ENCODE results near the gene ANXA2.
"Not testable (repeated sequence)": the region's sequence is repeated elsewhere in the genome, so short reads cannot be mapped to it uniquely, and the experiment has no call there.

ANXA2 gene

DNA sequence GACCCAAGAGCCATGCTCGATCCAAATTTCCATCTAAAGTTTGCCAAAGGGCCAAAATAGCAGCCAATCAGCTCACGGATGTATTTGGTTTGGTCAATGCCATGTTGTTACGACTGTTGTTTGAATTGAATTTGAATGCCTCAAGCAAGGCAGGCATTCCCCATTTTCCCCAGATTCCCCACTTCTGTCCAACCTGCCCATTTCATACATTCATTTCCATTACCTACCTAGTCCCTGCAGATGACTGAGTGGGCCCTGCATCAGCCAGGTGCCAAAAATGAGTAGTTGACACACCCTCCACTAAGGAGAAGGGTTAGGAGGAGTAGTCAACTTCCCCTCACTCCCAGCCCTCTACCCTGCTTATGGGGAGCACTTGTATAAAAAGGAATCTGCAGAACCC lies 51.7 kb downstream of the ANXA2 start:
- H3K4me1 ChIP-seq (ENCODE audit: control insufficient read depth in 1 of 2, insufficient read depth in 2 of 2, low read length in 2 of 2): no peaks in the 10 kb centered on the region
- no peaks in the 10 kb centered on the region for H3K27me3 ChIP-seq (ENCODE audit: control insufficient read depth in 1 of 2, insufficient read depth in 2 of 2, low read length in 2 of 2)
- peaks cover 38 to 57% of the 10 kb centered on the region in 2 donors for H3K36me3 ChIP-seq (ENCODE audit: control insufficient read depth in 1 of 2, insufficient read depth in 2 of 2, low read length in 2 of 2)
- no peak overlapping the region for H3K27ac ChIP-seq (ENCODE audit: low read depth, low read length)
- no peak overlapping the region for H3K4me3 ChIP-seq (ENCODE audit: low read depth in 1 of 2, low read length in 2 of 2)
- H3K9ac ChIP-seq (ENCODE audit: low read depth in 1 of 2, low read length in 2 of 2): no peak overlapping the region
- H3K9me3 ChIP-seq (ENCODE audit: control insufficient read depth in 1 of 2, low read length in 2 of 2): no peaks in the 10 kb centered on the region

DNA sequence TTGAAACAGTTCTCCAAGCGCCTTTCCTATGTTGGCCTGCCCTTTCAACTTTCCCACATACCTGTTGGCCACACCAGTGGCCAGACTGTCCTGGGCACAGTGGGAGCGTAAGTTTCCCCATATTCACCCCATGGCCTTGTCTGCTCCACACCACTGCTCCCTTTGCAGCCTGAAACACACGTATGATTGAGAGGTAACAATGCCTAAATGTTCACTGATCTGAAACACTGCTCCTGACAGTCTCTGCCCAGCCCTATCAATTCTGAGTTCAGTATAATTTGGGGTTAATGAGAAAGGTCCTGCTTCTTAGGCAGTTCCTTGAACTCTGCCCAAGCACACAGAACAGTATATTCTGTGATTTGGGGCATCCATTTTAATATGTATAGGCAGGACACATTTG lies 52.2 kb downstream of the ANXA2 start:
- no peaks in the 10 kb centered on the region for H3K9me3 ChIP-seq (ENCODE audit: control insufficient read depth in 1 of 2, low read length in 2 of 2)
- H3K27me3 ChIP-seq (ENCODE audit: control insufficient read depth in 1 of 2, insufficient read depth in 2 of 2, low read length in 2 of 2): no peaks in the 10 kb centered on the region
- no peak overlapping the region for H3K9ac ChIP-seq (ENCODE audit: low read depth in 1 of 2, low read length in 2 of 2)
- no peaks in the 10 kb centered on the region for H3K4me1 ChIP-seq (ENCODE audit: control insufficient read depth in 1 of 2, insufficient read depth in 2 of 2, low read length in 2 of 2)
- no peak overlapping the region for H3K27ac ChIP-seq (ENCODE audit: low read depth, low read length)
- H3K36me3 ChIP-seq (ENCODE audit: control insufficient read depth in 1 of 2, insufficient read depth in 2 of 2, low read length in 2 of 2): peaks cover 33 to 52% of the 10 kb centered on the region in 2 donors
- no peak overlapping the region for H3K4me3 ChIP-seq (ENCODE audit: low read depth in 1 of 2, low read length in 2 of 2)

DNA sequence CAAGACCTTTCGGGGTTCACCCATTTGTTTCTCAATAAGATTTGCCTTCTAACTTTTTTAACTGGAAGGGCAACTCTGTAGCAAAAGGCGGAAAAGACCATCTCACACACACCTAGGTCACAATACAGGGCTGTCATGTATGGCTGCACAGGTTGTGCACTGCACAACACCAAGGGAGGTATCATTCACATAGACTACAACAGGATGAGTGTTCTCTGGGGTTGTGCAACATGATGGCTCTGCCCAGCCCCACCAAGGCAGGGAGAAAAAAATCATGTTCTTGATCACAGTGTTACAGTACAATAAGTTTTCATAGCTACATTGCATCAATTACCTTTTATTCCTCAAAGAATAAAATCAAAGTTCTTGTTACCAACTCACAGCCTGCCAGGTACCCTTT lies 52.8 kb downstream of the ANXA2 start:
- Histone ChIP-seq H3K27ac (ENCODE audit: low read depth, low read length) (no peak overlapping the region), H3K4me1 (ENCODE audit: control insufficient read depth in 1 of 2, insufficient read depth in 2 of 2, low read length in 2 of 2) (no peaks in the 10 kb centered on the region), H3K27me3 (ENCODE audit: control insufficient read depth in 1 of 2, insufficient read depth in 2 of 2, low read length in 2 of 2) (no peaks in the 10 kb centered on the region), H3K36me3 (ENCODE audit: control insufficient read depth in 1 of 2, insufficient read depth in 2 of 2, low read length in 2 of 2) (peaks cover 28 to 46% of the 10 kb centered on the region in 2 donors), H3K4me3 (ENCODE audit: low read depth in 1 of 2, low read length in 2 of 2) (no peak overlapping the region), H3K9me3 (ENCODE audit: control insufficient read depth in 1 of 2, low read length in 2 of 2) (no peaks in the 10 kb centered on the region), H3K9ac (ENCODE audit: low read depth in 1 of 2, low read length in 2 of 2) (no peak overlapping the region)

DNA sequence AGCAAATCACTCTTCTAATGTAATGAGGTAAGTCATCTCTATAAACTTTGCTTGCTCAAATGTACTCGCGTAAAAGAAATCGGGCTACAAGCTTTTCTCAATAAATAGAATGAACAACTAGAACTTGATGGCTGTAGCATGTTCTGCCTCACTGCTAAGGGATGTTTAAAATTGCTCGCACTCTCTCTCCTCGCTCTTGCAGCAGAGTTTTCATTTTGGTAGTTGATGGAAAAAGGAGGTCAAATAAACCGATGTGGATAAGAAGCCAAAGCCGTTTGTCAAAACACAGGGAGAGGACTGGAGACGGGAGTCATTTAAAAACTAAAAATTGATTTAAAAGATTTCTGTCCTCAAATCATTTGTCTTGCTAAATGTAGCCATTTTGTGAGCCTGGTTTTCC lies 53.3 kb downstream of the ANXA2 start:
- H3K9me3 ChIP-seq (ENCODE audit: control insufficient read depth in 1 of 2, low read length in 2 of 2): no peaks in the 10 kb centered on the region
- no peak overlapping the region for H3K4me3 ChIP-seq (ENCODE audit: low read depth in 1 of 2, low read length in 2 of 2)
- no peaks in the 10 kb centered on the region for H3K4me1 ChIP-seq (ENCODE audit: control insufficient read depth in 1 of 2, insufficient read depth in 2 of 2, low read length in 2 of 2)
- H3K27ac ChIP-seq (ENCODE audit: low read depth, low read length): no peak overlapping the region
- no peak overlapping the region for H3K9ac ChIP-seq (ENCODE audit: low read depth in 1 of 2, low read length in 2 of 2)
- no peaks in the 10 kb centered on the region for H3K27me3 ChIP-seq (ENCODE audit: control insufficient read depth in 1 of 2, insufficient read depth in 2 of 2, low read length in 2 of 2)
- peaks cover 28 to 46% of the 10 kb centered on the region in 2 donors for H3K36me3 ChIP-seq (ENCODE audit: control insufficient read depth in 1 of 2, insufficient read depth in 2 of 2, low read length in 2 of 2)

DNA sequence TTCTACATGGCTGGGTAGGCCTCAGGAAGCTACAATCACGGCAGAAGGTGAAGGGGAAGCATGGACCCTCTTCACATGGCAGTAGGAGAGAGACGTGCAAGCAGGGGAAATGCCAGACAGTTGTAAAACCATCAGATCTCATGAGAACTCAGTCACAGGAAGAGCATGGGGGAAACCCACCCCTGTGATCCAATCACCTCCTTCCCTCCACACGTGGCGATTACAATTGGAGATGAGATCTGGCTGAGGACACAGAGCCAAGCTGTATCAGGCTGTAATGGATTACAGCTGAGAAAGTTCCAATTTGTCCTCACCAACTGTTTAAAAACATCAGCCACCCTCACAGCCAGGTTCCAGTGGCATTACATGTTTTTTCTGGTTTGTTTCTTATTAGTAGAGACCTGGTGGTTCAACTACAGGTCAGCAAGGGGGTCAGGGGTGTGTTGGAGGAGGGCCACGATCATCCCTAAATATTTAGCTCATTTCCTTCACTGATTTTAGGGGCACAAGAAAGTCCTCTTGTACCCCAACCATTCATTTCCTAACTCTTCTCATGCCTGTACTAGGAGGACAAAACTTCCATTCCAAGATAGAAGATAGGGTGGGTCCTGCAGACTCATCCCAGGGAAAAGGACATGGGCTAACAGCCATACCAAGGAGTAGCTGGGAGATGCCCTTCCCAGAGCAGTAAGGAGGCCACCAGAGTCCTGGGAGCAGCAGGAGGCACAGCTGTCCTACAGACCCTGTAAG lies 54.4 kb downstream of the ANXA2 start:
- Histone ChIP-seq H3K36me3 (ENCODE audit: control insufficient read depth in 1 of 2, insufficient read depth in 2 of 2, low read length in 2 of 2) (peaks cover 28 to 35% of the 10 kb centered on the region in 2 donors), H3K4me3 (ENCODE audit: low read depth in 1 of 2, low read length in 2 of 2) (no peak overlapping the region), H3K27me3 (ENCODE audit: control insufficient read depth in 1 of 2, insufficient read depth in 2 of 2, low read length in 2 of 2) (no peaks in the 10 kb centered on the region), H3K4me1 (ENCODE audit: control insufficient read depth in 1 of 2, insufficient read depth in 2 of 2, low read length in 2 of 2) (no peaks in the 10 kb centered on the region), H3K27ac (ENCODE audit: low read depth, low read length) (no peak overlapping the region), H3K9ac (ENCODE audit: low read depth in 1 of 2, low read length in 2 of 2) (no peak overlapping the region), H3K9me3 (ENCODE audit: control insufficient read depth in 1 of 2, low read length in 2 of 2) (no peaks in the 10 kb centered on the region)

DNA sequence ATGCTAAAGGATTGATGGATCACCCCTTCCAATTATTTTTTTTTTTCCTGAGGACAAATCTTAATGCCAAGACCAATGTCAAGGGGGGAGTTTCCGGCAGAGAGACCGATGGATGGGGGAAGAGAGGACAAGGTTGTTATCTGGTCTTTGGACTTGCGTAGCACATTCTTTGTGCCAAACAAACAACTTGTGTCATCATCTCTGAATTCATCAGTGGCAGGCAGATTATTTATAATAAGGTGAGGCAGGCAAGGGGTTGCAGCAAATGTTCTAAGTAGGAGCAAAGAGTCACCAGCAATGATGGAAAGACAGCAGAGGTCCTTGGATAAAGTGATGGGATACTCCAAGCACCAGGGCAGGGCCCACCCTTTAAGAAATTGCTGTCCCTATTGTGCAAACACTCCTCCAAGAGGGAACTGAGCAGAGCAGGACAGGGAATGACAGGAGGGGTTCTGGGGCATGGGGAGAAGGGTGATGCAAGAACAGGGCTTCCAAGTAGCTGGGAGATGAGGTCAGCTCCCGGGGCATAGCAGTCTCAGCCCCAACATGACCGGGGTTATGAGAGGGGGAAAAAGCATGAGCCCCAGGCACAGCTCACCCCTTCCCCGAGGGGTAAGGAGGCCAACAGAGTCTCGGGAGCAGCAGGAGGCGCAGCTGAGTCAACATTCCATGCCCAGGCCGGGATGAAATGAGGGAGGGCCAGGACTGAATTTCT lies 57.4 kb downstream of the ANXA2 start:
- Histone ChIP-seq H3K27me3 (ENCODE audit: control insufficient read depth in 1 of 2, insufficient read depth in 2 of 2, low read length in 2 of 2) (no peaks in the 10 kb centered on the region), H3K36me3 (ENCODE audit: control insufficient read depth in 1 of 2, insufficient read depth in 2 of 2, low read length in 2 of 2) (peaks cover 2 to 5% of the 10 kb centered on the region in 2 donors), H3K9ac (ENCODE audit: low read depth in 1 of 2, low read length in 2 of 2) (no peak overlapping the region), H3K4me1 (ENCODE audit: control insufficient read depth in 1 of 2, insufficient read depth in 2 of 2, low read length in 2 of 2) (no peaks in the 10 kb centered on the region), H3K27ac (ENCODE audit: low read depth, low read length) (no peak overlapping the region), H3K4me3 (ENCODE audit: low read depth in 1 of 2, low read length in 2 of 2) (no peak overlapping the region), H3K9me3 (ENCODE audit: control insufficient read depth in 1 of 2, low read length in 2 of 2) (no peaks in the 10 kb centered on the region)

DNA sequence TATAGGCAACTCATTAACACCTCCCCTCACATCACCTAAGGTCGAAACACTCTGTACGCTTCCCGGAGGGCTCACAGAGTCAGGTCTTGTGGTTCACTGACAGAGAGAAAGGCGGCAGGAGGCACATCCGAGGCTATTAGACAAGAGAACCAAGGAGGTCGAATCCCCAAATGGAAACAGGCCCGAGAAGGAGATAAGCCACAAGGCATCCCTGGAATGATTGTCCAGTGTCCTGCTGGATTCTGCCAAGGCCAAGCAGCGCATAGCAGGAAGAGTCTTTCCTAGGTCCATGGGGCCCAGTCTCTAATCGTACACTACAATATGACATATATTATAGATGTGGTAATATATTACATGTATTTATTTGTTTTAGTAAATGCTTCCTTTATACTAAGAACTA lies 58.5 kb downstream of the ANXA2 start:
- Histone ChIP-seq H3K9ac (ENCODE audit: low read depth in 1 of 2, low read length in 2 of 2) (no peak overlapping the region), H3K4me3 (ENCODE audit: low read depth in 1 of 2, low read length in 2 of 2) (no peak overlapping the region), H3K27me3 (ENCODE audit: control insufficient read depth in 1 of 2, insufficient read depth in 2 of 2, low read length in 2 of 2) (no peaks in the 10 kb centered on the region), H3K27ac (ENCODE audit: low read depth, low read length) (no peak overlapping the region), H3K36me3 (ENCODE audit: control insufficient read depth in 1 of 2, insufficient read depth in 2 of 2, low read length in 2 of 2) (no peaks in the 10 kb centered on the region), H3K4me1 (ENCODE audit: control insufficient read depth in 1 of 2, insufficient read depth in 2 of 2, low read length in 2 of 2) (no peaks in the 10 kb centered on the region), H3K9me3 (ENCODE audit: control insufficient read depth in 1 of 2, low read length in 2 of 2) (no peaks in the 10 kb centered on the region)

DNA sequence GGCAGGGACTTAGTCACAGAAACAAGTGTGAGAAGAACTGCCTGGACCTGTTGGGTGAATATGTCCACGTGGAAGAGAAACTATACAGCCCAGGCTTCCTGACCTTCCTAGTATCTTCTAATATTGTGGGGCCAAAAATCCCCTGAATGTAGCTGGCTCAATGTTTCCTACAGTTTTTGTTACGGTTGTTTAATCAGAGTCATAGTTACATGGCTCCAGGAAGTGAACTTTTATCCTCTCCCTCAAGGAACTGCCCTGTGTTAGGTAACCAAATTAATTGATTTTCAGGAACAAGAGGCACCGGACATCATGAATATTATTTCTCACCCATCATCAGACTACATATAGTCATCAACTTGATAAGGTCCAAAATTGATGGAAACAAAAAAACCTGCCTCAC lies 59.0 kb downstream of the ANXA2 start:
- Histone ChIP-seq H3K36me3 (ENCODE audit: control insufficient read depth in 1 of 2, insufficient read depth in 2 of 2, low read length in 2 of 2) (no peaks in the 10 kb centered on the region), H3K27ac (ENCODE audit: low read depth, low read length) (no peak overlapping the region), H3K27me3 (ENCODE audit: control insufficient read depth in 1 of 2, insufficient read depth in 2 of 2, low read length in 2 of 2) (no peaks in the 10 kb centered on the region), H3K9me3 (ENCODE audit: control insufficient read depth in 1 of 2, low read length in 2 of 2) (no peaks in the 10 kb centered on the region), H3K9ac (ENCODE audit: low read depth in 1 of 2, low read length in 2 of 2) (no peak overlapping the region), H3K4me1 (ENCODE audit: control insufficient read depth in 1 of 2, insufficient read depth in 2 of 2, low read length in 2 of 2) (no peaks in the 10 kb centered on the region), H3K4me3 (ENCODE audit: low read depth in 1 of 2, low read length in 2 of 2) (no peak overlapping the region)

DNA sequence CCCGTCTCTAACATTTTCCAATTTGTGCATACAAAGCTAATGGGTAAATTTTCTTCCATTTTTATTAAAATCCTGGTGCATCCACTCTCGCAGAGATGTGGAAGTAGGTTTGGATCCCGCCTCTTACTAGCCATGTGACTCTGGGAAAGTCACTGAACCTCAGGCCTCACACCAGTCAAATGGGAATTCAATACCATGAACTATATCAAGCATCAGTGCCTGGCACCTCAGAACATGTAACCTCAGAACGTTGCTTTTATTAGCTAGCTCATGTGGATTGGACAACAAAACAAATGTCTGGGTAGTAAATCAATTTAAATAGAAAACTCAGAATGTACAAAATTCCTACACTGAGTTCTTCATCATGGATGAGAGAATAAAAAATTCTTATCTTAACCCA lies 60.7 kb downstream of the ANXA2 start:
- Histone ChIP-seq H3K9ac (ENCODE audit: low read depth in 1 of 2, low read length in 2 of 2) (no peak overlapping the region), H3K27ac (ENCODE audit: low read depth, low read length) (no peak overlapping the region), H3K36me3 (ENCODE audit: control insufficient read depth in 1 of 2, insufficient read depth in 2 of 2, low read length in 2 of 2) (no peaks in the 10 kb centered on the region), H3K4me1 (ENCODE audit: control insufficient read depth in 1 of 2, insufficient read depth in 2 of 2, low read length in 2 of 2) (no peaks in the 10 kb centered on the region), H3K27me3 (ENCODE audit: control insufficient read depth in 1 of 2, insufficient read depth in 2 of 2, low read length in 2 of 2) (no peaks in the 10 kb centered on the region), H3K9me3 (ENCODE audit: control insufficient read depth in 1 of 2, low read length in 2 of 2) (no peaks in the 10 kb centered on the region), H3K4me3 (ENCODE audit: low read depth in 1 of 2, low read length in 2 of 2) (no peak overlapping the region)

DNA sequence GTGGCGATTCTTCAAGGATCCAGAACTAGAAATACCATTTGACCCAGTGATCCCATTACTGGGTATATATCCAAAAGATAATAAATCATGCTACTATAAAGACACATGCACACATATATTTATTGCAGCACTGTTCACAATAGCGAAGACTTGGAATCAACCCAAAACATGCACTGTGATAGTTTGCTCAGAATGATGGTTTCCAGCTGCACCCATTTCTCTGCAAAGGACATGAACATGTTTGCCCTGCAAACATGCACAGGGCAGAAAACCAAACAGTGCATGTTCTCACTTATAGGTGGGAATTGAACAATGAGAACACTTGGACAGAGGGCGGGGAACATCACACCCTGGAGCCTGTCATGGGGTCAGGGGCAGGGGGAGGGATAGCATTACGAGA lies 62.5 kb downstream of the ANXA2 start:
- not testable (repeated sequence) for H3K9me3 ChIP-seq (ENCODE audit: control insufficient read depth in 1 of 2, low read length in 2 of 2); H3K36me3 ChIP-seq (ENCODE audit: control insufficient read depth in 1 of 2, insufficient read depth in 2 of 2, low read length in 2 of 2); H3K4me3 ChIP-seq (ENCODE audit: low read depth in 1 of 2, low read length in 2 of 2); H3K9ac ChIP-seq (ENCODE audit: low read depth in 1 of 2, low read length in 2 of 2); H3K27ac ChIP-seq (ENCODE audit: low read depth, low read length); H3K4me1 ChIP-seq (ENCODE audit: control insufficient read depth in 1 of 2, insufficient read depth in 2 of 2, low read length in 2 of 2); H3K27me3 ChIP-seq (ENCODE audit: control insufficient read depth in 1 of 2, insufficient read depth in 2 of 2, low read length in 2 of 2)
